Bone marrow (tissue), 2 donors: ENCODE measurements around the gene TRPM1.
"Not testable (repeated sequence)": the region's sequence is repeated elsewhere in the genome, so short reads cannot be mapped to it uniquely, and the experiment has no call there.

Experiments
- DNase-seq, 2 donors: peaks; one replicate each; lab custom pipeline; 2025; lab: John Stamatoyannopoulos, UW

Gene TRPM1

DNA sequence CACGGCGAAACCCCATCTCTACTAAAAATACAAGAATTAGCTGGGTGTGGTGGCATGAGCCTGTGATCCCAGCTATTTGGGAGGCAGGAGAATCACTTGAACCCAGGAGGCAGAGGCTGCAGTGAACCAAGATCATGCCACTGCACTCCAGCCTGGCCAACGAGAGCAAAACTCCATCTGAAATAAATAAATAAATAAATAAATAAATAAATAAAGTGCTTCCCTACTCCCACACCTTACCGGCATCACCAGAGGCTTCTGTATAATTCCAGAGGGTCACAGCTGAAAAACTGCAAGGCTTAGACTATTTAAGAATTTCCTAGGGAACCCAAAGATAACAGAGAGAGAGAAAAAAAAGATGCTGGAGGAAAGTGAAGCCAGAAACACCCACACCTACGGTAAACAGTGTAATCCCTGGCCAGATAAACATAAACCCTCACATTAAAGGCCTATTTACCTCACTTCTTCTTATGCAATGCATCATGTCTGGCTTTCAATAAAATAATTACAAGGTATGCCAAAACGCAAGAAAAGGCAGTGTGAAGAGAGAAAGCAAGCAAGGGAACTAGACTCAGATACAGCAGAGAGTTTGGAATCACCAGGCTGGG lies 15.0 kb upstream of the TRPM1 start:
- no peak for DNase-seq

DNA sequence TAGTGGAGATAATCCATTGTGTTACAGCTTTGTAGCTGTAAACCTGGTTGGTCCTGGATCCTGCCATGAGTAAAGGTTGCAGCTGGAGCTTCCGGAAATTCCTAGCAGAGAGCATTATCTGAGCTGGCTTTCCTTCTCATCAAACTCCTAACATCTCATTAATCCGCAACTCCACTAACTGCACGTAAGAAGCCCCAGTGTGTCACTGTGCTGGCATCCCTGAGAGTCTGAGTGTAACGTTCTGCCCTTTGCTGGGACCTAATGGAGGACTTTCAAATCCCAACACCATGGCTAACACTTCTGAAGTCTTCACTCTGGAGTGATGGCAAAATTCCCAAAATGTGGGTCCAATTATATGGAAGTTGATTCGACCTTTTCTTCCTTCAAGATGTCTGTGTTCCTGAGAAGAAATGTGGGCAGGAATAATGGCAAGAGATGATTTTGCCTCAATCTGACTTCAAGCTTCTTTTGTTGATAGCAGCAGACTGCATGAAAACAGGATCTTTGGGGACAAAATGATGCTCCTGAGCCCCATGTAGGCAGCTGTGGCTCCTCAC lies 9.6 kb upstream of the TRPM1 start:
- DNase-seq = no peak

DNA sequence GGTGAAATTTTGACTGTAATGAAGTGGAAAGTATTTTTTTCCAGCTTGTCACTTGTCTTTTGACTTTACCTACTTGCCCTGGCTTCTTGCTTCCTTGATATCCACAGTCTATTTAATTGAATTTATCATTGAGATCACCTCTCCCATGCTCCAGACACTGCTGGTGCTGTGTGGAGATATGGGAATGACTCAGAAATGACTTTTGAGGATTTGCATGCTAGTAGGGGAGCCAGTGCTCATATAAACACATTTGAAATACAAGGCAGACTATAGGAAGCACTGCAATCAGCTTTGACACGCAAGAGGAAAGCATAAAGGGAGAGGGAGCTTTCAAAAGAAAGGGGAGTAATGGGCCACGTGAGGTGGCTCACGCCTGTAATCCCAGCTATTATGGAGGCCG lies 7.3 kb upstream of the TRPM1 start:
- DNase-seq = no peak

DNA sequence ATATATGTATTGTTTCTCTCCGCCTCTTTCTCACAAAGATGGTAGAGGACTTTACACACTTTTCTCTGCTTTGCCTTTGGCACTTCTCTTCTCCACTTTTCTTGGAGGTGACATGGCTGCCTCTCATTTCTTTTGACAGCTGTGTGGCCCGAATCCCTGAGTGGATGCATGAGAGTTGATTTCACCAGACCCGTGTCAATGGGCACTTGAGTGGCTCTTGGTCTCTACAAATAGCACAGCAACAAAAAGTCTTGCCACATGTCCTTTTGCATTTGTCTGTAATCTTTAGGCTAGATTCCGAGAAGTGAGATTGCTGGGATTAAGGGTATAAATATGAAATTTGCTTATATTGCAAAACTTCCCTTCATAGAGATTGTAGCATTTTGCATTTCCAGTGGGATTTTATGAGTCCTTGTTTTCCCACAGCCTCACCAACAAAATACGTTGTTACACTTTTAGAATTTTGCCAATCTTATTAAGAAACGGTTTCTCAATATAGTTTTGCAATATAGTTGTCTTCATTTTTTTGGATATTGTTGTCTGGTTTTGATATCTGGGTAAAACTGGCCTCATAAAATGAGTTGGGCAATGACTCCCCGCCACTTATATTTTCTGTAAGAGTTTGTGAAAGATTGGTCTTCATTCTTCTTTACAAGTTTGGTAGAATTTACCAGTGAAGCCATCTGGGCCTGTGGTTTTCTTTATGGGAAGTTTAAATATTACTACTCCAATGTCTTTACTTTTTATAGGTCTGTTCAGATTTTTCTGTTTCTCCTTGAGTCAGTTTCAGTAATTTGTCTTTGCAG lies 5.2 kb upstream of the TRPM1 start:
- no peak for DNase-seq

DNA sequence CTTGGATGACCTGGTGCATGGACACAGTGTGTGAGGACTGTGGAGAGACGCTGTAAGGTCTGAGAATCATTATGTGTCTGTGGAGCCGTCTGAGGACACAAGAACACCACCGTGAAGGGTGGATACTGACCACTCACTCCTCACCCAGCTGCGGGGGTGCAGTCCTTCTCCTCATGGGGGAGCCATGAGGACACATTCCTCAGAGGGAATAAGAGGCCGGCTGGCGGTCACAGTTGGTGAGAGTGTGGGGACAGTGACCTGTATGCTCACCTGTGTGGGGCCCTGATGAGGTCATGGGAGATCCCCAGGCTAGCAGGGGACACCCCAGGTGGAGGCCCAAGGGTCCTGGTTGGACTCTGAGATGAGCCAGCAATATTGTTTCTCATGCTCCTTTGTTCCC lies 2.5 kb upstream of the TRPM1 start:
- DNase-seq = no peak

DNA sequence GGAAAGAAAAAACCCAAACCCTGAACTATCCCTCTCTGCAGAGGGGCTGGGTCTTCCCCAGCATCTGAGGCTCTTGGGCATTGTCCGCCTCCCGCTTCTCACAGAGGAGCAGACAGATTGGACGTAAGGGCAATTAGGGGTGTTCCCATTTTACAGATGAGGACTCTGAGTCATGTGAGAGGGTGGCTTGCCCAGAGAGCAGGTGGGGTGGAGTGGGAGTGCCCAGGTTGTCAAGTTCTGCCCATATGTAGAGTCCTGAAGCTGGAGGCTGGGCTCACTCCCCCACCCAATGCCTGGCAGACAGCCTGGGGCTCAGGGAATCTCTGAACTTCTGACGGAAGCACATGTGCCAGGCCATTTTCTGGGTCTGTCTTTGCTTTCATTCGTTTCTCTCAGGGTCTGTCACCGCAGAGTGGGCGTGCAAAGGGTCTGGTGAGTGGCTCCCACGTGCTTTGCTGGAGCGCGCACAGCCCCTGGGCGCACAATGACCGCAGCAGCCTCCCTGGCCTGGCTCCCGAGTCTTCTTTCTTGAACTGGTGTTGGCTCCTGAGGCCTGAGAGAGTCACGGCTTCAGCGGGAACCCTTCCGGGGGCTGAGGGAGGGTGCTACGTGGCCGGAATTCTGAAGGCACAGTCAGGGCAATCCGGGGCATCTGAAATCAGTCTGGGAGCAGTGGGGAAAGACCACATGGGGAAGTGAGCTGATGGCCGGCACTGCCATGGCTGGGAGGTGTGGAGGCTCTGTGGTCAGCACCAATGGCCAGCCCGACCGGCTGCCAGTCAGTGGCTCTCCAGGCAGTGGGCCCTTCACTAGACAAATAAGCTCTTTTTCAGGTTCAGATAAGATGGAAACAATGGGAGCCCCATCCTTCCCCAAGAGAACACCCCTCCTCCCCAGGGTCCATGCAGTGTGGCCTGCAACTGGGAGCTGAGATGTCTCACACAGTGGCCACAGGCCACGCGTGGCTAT lies 1.1 kb upstream of the TRPM1 start:
- DNase-seq = no peak

DNA sequence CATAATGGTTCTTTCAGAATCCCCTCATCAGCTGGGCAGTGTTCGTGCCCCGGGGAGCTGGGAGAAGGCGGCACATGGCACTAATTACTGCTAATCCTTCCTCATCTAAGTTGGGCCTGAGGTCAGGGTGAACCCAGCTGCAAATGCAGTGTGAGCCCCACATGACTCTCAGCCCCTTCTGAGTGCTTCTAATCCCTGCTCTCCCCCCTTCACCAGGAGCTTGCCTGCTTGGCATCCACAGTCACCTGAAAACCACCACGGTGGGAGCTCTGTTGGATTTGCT lies 455 bp upstream of the TRPM1 start:
- no peak for DNase-seq

DNA sequence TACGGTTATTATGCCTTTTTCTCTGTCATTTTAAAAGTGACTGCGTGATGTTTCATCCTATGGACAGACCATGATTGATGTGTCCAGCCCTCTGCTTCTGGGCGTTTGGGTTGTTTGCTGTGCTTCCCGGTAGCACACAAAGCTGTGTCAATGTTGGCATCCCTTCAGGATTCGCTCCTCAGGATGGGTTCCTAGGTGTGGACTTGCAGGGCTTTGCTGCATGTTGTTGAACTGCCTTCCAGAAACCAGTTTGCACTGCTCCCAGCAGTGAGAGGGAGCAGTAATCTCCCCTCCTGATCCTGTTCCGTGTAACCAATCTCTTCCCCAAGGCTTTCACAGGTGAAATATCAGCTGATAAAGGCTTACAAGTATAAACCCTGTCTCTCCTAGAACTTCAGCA lies 787 bp downstream of the TRPM1 start:
- DNase-seq = no peak

DNA sequence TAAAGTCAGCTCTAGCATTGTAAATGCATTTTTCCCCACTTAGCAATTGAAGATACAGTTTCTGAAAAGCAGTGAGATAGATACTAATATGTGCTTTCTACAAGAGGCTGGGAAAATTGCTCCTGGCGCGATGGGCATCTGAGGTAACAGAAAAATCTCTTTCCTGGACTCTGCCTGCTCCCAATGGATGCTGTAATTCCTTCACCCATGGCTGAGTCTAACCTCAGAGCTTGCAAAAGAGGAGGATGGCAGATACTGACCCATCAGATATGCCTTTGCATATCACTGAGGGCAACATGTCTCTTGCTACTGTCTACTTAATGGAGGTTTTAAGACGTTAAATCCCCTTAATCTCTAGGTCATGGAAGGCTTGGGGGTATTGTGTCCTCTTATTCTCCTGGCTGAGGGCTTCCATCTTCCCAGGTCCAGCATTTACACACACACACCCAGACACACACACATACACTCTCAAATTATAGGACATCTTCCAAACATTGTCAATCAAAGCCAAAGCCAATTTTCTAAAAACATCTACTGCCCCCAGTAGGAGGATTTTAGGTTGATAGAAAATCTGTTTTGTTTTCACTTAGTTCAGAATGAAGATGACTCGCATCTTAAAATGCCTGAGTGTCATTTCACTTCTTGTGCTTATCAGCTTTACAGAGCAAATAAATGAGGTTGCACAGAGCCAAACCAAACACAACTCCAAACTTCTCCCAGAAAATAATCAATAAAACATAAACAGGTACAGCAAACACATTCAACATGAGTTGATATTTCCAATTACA lies 2.4 kb downstream of the TRPM1 start:
- no peak for DNase-seq

DNA sequence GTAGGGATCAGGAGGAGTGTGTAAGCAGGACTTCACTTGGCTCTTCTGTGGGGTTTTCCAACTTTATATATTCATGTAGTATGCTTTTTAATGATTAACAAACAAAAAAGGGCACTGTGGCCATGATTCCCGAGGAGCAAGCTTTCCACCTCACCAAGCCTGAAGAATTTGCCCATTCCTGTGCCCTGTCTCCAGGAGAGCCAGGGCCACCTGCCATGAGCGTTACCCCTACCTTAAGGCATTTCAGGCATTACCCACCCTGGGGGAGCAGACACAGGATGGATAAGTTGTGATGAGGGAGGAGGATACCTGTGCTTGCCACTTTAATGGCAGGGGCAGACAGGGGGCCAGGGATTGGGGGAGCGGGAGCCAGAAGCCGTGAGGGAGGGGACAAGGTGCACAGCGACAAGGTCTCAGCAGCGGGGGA lies 3.0 kb downstream of the TRPM1 start:
- DNase-seq = no peak

DNA sequence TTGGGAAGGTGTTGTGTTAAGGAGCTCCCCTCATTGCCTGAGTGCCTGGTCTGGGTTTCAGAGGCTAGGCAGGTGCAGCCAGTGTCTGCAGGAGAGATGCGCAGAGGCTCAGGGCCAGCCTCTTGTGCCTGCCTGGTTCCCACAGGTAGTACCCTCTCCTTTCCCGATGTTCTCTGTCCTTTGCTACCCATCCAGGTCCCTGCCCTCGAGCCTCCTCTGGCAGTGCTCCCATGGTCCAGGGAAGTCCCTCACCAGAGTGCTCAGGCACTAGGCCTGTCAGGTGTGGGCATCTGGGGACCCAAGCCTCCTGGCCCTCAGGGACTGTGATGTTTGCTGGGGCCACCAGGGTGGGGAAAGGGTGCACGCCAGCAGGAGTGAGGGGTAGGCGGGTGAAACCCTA lies 5.0 kb downstream of the TRPM1 start:
- DNase-seq = no peak

DNA sequence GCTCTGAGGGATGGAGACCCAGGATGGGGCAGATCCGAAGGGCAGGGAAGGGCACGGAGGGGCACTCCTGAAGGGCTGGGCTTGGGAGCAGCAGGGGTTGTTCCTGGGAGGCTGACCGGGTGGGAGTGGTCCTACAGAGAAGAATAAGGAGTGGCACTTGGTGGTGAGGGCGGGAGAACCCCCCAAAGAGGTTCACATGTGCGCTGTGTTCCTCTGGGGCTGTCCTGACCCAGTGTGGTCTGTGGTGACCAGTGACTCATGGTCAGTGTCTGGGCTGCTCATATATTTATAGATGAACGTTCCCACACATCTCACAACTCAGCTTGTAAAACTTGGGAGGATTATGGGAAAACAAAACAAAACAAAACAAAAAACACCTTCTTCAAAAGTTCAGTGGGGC lies 10.0 kb downstream of the TRPM1 start:
- no peak for DNase-seq

DNA sequence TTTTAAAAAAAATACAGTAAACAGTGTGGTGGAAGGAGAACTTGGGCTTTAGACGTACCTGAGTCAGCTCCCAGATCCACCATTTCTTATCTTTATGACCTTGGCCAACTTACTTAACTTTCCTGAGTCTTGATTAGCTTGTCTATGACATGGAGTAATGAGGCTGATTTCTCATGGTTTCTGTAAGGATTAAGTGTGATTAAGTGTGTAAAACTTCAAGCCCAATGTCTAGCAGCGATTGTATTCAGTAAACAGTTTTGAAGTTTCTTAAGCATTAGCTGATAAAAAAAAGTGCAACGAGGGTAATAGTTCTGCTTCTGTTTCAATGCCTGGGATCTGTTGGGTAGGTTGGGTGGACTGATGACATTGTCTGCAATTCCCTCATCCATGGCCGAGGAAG lies 10.8 kb downstream of the TRPM1 start:
- no peak for DNase-seq

DNA sequence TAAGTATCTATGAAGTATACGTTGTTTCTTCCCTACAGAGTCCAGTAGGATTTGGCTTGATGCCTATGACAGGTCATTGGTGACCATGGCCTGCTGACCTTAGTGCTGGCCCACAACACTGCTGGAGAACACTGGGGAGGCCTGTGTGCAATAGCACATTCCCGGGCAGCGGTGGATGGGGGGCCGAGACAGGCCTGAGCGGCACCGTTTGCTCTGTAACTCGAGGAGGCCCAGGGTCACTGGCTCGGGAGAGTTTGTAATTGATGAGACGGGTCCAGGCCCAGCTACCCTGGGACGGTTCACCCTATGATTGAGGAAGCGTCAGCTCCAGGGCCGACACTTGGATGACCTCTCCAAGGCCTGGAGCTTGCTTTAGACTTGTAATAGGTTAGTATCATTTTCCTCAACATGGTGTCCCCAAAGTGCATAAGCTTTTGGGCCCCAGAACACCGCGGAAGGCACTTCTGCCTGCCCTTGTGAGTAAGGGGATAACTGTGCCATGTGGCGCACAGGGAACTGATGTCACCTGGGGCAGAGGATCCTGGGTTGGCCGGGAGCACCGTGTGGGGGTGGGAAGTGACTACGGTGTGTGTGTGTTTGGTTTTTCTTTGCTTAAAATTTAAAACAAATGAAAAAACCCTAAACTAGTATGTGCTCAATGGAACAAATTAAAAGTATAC lies 12.0 kb downstream of the TRPM1 start:
- DNase-seq = no peak

DNA sequence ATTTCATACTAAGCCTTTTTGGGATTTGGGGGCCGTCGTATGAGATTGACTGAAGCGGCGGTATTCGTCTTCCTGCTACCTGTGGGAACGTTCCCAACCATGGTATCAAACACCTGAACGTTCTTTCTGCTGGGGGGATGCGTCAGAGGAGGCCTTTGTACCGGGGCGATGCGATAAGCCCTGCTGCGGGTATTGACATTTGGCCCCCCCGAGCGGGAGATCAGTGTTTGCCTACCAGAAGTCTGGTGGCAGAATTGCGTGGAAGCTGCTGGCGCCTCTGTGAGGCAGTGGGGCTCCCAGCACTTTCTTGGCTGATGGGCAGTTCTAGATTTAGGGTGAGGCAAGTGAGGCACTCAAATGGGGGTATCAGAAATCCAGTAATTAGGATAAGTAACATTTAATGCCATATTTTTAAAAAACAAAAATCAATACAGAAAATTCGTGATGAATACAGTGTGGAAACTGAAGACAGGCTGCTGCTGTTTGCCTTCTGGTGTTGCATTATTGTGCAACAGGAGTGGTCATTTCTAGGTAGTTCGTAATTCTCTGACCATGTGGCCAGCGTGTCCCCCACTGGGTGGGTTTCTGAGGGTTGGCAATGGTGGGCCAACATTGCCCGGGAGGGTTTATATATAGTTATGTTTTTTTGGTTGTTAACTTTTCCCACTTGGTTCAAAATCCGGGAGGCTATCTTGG lies 12.7 kb downstream of the TRPM1 start:
- DNase-seq = no peak

DNA sequence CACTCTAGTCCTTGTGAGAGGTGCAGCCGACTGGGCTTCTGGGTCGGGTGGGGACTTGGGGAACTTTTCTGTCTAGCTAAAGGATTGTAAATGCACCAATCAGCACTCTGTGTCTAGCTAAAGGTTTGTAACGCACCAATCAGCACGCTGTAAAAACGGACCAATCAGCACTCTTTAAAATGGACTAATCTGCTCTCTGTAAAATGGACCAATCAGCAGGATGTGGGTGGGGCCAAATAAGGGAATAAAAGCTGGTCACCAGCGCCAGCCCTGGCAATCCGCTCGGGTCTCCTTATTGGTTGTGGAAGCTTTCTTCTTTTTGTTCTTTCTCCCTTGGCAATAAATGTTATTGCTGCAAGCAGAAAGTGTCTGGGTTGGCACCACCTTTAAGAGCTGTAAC lies 13.5 kb downstream of the TRPM1 start:
- not testable (repeated sequence) for DNase-seq

DNA sequence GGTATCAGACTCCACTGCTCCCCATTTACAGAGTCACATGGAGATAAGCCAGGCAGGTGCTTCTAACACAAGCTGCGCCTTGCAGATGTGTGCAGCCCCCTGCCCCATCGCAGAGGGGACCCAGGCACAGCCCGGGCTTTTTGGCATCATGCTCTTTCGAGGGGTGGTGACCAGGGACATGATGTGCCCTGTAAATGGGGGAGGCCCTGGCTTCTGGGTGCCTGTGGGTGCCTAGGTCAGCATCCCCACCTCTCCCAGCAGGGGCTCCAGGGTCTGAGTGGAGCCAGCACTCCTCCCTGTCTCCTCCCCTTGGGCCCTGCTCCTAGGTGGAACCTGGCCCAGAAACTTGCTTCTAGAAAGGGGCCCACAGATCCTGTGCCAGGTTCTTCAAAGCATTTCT lies 15.2 kb downstream of the TRPM1 start:
- DNase-seq = no peak

DNA sequence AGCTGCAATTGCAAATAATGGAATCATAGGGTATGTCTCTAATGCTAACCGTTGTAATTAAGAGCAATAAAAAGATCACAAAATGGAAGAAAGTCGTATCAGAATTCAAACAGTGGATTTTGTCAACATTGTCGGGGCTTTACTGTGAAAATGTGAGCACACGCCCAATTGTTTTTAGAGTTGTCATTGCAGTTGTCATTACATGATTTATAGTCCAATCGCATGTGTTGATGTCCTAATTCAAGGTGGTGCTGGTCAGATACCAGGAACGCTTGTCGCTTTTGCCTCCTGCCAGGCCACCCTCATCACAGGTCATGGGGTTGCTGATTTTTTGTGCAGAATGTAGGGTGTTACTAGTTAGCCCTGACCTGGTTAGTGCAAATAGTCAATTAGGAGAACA lies 16.2 kb downstream of the TRPM1 start:
- no peak for DNase-seq

DNA sequence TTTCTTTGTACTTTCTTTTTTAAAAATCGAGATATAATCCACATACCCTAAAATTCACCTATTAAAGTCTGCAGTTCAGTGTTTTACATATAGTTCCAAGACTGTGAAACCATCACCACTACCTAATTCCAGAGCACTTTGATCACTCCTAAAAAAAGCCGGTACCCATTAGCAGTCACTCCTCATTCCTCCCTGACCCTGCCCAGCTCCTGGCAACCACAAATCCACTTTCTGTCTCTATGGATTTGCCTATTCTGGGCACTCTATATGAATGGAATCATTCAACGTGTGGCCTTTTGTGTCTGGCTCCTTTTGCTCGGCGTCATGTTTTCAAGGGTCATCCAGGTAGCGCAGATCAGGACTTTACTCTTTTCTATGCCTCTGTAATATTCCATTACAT lies 17.3 kb downstream of the TRPM1 start:
- no peak for DNase-seq

DNA sequence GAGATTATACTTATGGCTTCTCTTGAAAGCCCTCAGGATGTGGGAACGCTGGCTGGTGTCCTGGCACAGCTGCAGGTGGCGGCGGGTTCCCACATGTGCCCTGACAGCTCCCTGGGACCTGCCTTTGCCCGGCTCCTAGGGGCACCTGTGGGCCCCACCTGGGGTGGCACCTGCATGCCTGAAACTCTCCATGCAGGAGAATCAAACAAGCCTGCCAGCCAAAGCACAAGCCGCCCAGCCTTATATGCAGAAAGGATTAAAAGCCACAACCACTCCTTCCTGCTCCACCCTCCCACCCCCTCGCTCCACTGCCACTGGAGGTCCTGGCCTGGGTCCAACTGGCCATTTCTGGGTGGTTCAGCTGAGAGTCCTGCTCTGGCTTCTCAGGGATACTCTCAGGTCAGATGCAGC lies 18.1 kb downstream of the TRPM1 start:
- DNase-seq = no peak
